Panc1 (cell line): ENCODE measurements around the gene MAML1. TPM values are rescaled to one million over a fixed set of nuclear protein-coding genes. Genes with fewer than 3 reads are reported as not detected.

Experiments
- ATAC-seq: fragments of 200-7000 bp; cut with Tn5 transposase; 2 replicates; pipeline ENCODE4 v1.9.1; 2020; ENCODE audit warnings: mild to moderate bottlenecking, moderate library complexity
- BruUV-seq: library from RNA; stranded (reverse); fragments of 400-500 nt; replicated peaks from 2 replicates; lab custom pipeline; 2021; lab: Mats Ljungman, UMichigan
- CTCF ChIA-PET: fragments of 300-600 bp; sonication (Branson Sonifier 250); formaldehyde crosslinking; loops from one replicate; lab custom pipeline; 2022; ENCODE audit warnings: antibody characterized with exemption; lab: Charles Lee
- POLR2A ChIA-PET: fragments of 300-600 bp; sonication (Branson Sonifier 250); formaldehyde crosslinking; loops from one replicate; lab custom pipeline; 2022; ENCODE audit warnings: antibody characterized with exemption; lab: Charles Lee
- DNase-seq: peaks from one replicate; pipeline ENCODE4 v3.0.0-alpha.2; 2010; ENCODE audit warnings: low read depth, low spot score
- H3K27ac ChIP-seq: 2 replicates; pipeline ENCODE4 v1.5.1; 2011; ENCODE audit warnings: mild to moderate bottlenecking, low read length, inconsistent platforms
- H3K27me3 ChIP-seq: fragments of 200-500 bp; sonication (Bioruptor generic); 2 replicates; pipeline ENCODE4 v1.6.0; 2014; ENCODE audit warnings: low read length, inconsistent platforms; ENCODE audit not compliant: control insufficient read depth, insufficient read depth
- H3K36me3 ChIP-seq: fragments of 200-500 bp; sonication (Bioruptor generic); 2 replicates; pipeline ENCODE4 v1.5.1; 2014; ENCODE audit warnings: inconsistent platforms, mild to moderate bottlenecking, low read length, moderate library complexity; ENCODE audit not compliant: control insufficient read depth, insufficient read depth
- H3K4me1 ChIP-seq: 2 replicates; pipeline ENCODE4 v1.5.1; 2011; ENCODE audit warnings: inconsistent platforms, mild to moderate bottlenecking, low read length, moderate library complexity; ENCODE audit not compliant: control insufficient read depth, insufficient read depth
- H3K4me3 ChIP-seq, 2 experiments: 2 replicates each; pipeline ENCODE4 v1.5.1; 2011 to 2012; ENCODE audit warnings: low read depth in 2 of 2, low read length in 2 of 2, mild to moderate bottlenecking in 2 of 2, inconsistent platforms in 1 of 2, moderate library complexity in 1 of 2
- H3K9me3 ChIP-seq: fragments of 200-500 bp; sonication (Bioruptor generic); 2 replicates; pipeline ENCODE4 v1.5.1; 2014; ENCODE audit warnings: low read depth, mild to moderate bottlenecking, inconsistent platforms, low read length, moderate library complexity; ENCODE audit not compliant: control insufficient read depth, insufficient read depth
- CTCF ChIP-seq: fragments of 450-650 bp; IDR thresholded peaks from 2 replicates; pipeline ENCODE4 v1.5.1; 2017; ENCODE audit warnings: mild to moderate bottlenecking
- POLR2AphosphoS5 ChIP-seq: IDR thresholded peaks from 2 replicates; pipeline ENCODE4 v1.6.1; 2012; ENCODE audit warnings: mild to moderate bottlenecking, low read depth, low read length, moderate library complexity
- REST ChIP-seq, 2 experiments: IDR thresholded peaks; 2 replicates each; pipeline ENCODE4 v1.6.1; 2011 to 2012; ENCODE audit warnings: low read depth in 2 of 2, control low read depth in 1 of 2, low read length in 1 of 2, mild to moderate bottlenecking in 1 of 2, moderate library complexity in 1 of 2; ENCODE audit not compliant: insufficient read depth in 1 of 2
- SIN3A ChIP-seq: IDR thresholded peaks from 2 replicates; pipeline ENCODE4 v1.6.1; 2012; ENCODE audit warnings: low read depth, mild to moderate bottlenecking, low read length, moderate library complexity, borderline replicate concordance; ENCODE audit not compliant: insufficient read depth
- TCF7L2 ChIP-seq: IDR thresholded peaks from 2 replicates; pipeline ENCODE4 v1.6.1; 2011; ENCODE audit warnings: mild to moderate bottlenecking, low read depth, low read length, inconsistent platforms
- in situ Hi-C: cut with HindIII; loops from 2 replicates; pipeline ENCODE4 v1.10.0; 2016; ENCODE audit warnings: low sequenced_read_pairs, low pct_unique_long_range_greater_than_20kb
- intact Hi-C: fragments of 100-400 bp; cut with micrococcal nuclease; formaldehyde crosslinking; loops from one replicate; pipeline ENCODE4 v1.10.0; 2022; ENCODE audit not compliant: unreplicated experiment
- total RNA-seq: library from RNA; stranded (reverse); gene quantifications from one replicate; pipeline ENCODE4 v1.2.1, GENCODE V29; 2021; ENCODE audit not compliant: unreplicated experiment

The MAML1 gene
- total RNA-seq, 1 experiment from 2014 or later = 31.3 TPM

GRCh38 chr5:179730852-179731251 is 1.8 kb upstream of the MAML1 start:
- Histone ChIP-seq H3K9me3 (no peaks in the 10 kb centered on the region), H3K27ac (peak overlapping the region; percentile 92), H3K27me3 (no peaks in the 10 kb centered on the region), H3K4me1 (peaks cover 19% of the 10 kb centered on the region), H3K36me3 (peaks cover 46% of the 10 kb centered on the region), H3K4me3 (no peak overlapping the region)
- ATAC-seq (no peak), DNase-seq (no peak)
- intact Hi-C loops = no loop called here
- no TSS peak for BruUV-seq
- ChIA-PET POLR2A (no interaction called here), CTCF (no interaction called here)
- in situ Hi-C loops = no loop called here
- no peak for TF ChIP-seq TCF7L2
- no peak for TF ChIP-seq SIN3A
- TF ChIP-seq POLR2AphosphoS5 = no peak
- no peak for TF ChIP-seq CTCF

GRCh38 chr5:179731791-179732411 is 721 bp upstream of the MAML1 start:
- no peak for DNase-seq
- H3K4me1 ChIP-seq = peaks cover 20% of the 10 kb centered on the region
- H3K9me3 ChIP-seq = no peaks in the 10 kb centered on the region
- BruUV-seq = no TSS peak
- POLR2A ChIA-PET = interaction anchor here (0.5 kb wide), 1 partner anchor 81 kb away, joined by 8 read pairs; no protein-coding TSS in a partner anchor
- CTCF ChIA-PET = interaction anchor here (0.8 to 0.9 kb wide), 2 partner anchors 64 to 197 kb away, joined by 3 to 4 read pairs; no protein-coding TSS in a partner anchor
- intact Hi-C loops (no loop called here), in situ Hi-C loops (no loop called here)
- H3K27ac ChIP-seq = peak overlapping the region; percentile 92
- 0 out of 2 replicates have a peak, but pooled peaks have one; percentile 14 for TF ChIP-seq SIN3A
- TF ChIP-seq CTCF = no peak
- ATAC-seq = peak; percentile 19
- H3K4me3 ChIP-seq = peak overlapping the region; percentile 56 to 74
- no peaks in the 10 kb centered on the region for H3K27me3 ChIP-seq
- H3K36me3 ChIP-seq = peaks cover 41% of the 10 kb centered on the region

GRCh38 chr5:179732918-179733771 is 523 bp downstream of the MAML1 start:
- Histone ChIP-seq H3K4me3 (peak overlapping the region; percentile 74 to 77), H3K9me3 (no peaks in the 10 kb centered on the region), H3K36me3 (peaks cover 30% of the 10 kb centered on the region), H3K27me3 (no peaks in the 10 kb centered on the region), H3K4me1 (peaks cover 25% of the 10 kb centered on the region), H3K27ac (peak overlapping the region; percentile 82)
- intact Hi-C loops (no loop called here), in situ Hi-C loops (no loop called here)
- TF ChIP-seq TCF7L2 = no peak
- no peak for TF ChIP-seq CTCF
- no peak for TF ChIP-seq REST (IDR thresholded peaks at IDR 0.05; ENCODE audit: insufficient read depth in 1 of 2, low read depth in 2 of 2, low read length in 1 of 2)
- peak; percentile 32; the same call in 1 of the 2 replicates for TF ChIP-seq SIN3A
- no peak for TF ChIP-seq POLR2AphosphoS5
- ATAC-seq (peak; percentile 71), DNase-seq (no peak)
- BruUV-seq = no TSS peak
- CTCF ChIA-PET = interaction anchor here (0.6 to 1.0 kb wide), 4 partner anchors 29 to 198 kb away, joined by 3 to 4 read pairs (median 3); no protein-coding TSS in a partner anchor
- POLR2A ChIA-PET = interaction anchor here (0.5 to 0.6 kb wide), 3 partner anchors 37 to 119 kb away, joined by 4 to 6 read pairs (median 4); no protein-coding TSS in a partner anchor
